Measurements from ENCODE around the gene MAGI1. TPM values are rescaled to one million over a fixed set of nuclear protein-coding genes. Genes with fewer than 3 reads are reported as not detected.

The MAGI1 gene
- polyA plus RNA-seq, 3 donors, result not detected

- no peak overlapping the region for H3K4me3 Mint-ChIP-seq
- H4K20me1 ChIP-seq (ENCODE audit: insufficient read depth, low read length), result no peaks in the 10 kb centered on the region
- no peak for TF ChIP-seq CTCF (IDR thresholded peaks at IDR 0.05)
- no CpG with 5 or more reads among the region's 1 CpG for WGBS (ENCODE audit: insufficient coverage)
- H3K27ac ChIP-seq (ENCODE audit: low read depth in 1 of 2, low read length in 2 of 2), result no peak overlapping the region
- no peaks in the 10 kb centered on the region for H3K79me2 ChIP-seq (ENCODE audit: insufficient read depth, low read length)
- no peaks in the 10 kb centered on the region for H3K36me3 Mint-ChIP-seq
- H3K4me3 ChIP-seq (replicated peaks in 1 of 3; ENCODE audit: low read depth in 2 of 3, low read length in 3 of 3), result no peak overlapping the region
- H3K9me3 Mint-ChIP-seq, result peaks cover 0 to 3% (median 0%) of the 10 kb centered on the region in 7 donors
- no peaks in the 10 kb centered on the region for H3K9me3 ChIP-seq (replicated peaks in 1 of 2; ENCODE audit: control insufficient read depth in 1 of 2, insufficient read depth in 1 of 2, low read length in 2 of 2)
- H3K9ac ChIP-seq (ENCODE audit: insufficient read depth, low read length, poor library complexity, severe bottlenecking), result no peak overlapping the region
- no peaks in the 10 kb centered on the region for H3K27me3 Mint-ChIP-seq (ENCODE audit: low read depth in 3 of 3)
- H3K4me2 ChIP-seq (replicated peaks; ENCODE audit: extremely low read depth, low read length, poor library complexity, severe bottlenecking), result no peak overlapping the region
- no peaks in the 10 kb centered on the region for H3K4me1 Mint-ChIP-seq
- no peak overlapping the region for H3K27ac Mint-ChIP-seq
- no peak overlapping the region for H2AFZ ChIP-seq (ENCODE audit: insufficient read depth, low read depth, low read length, poor library complexity, severe bottlenecking)
- no peak for DNase-seq
- intact Hi-C loops (cut with micrococcal nuclease), result no loop called here
- H3K27me3 ChIP-seq (ENCODE audit: control insufficient read depth in 2 of 2, insufficient read depth in 2 of 2, low read length in 2 of 2), result no peaks in the 10 kb centered on the region
- H3K36me3 ChIP-seq (replicated peaks in 1 of 2; ENCODE audit: control insufficient read depth in 1 of 2, insufficient read depth in 2 of 2, low read length in 2 of 2), result no peaks in the 10 kb centered on the region
- H3K4me1 ChIP-seq (ENCODE audit: control insufficient read depth in 1 of 2, insufficient read depth in 2 of 2, low read length in 2 of 2), result no peaks in the 10 kb centered on the region
These were observed 455.5 kb downstream of the MAGI1 start for GRCh38 chr3:65583188-65583587.

- no peak for TF ChIP-seq CTCF (IDR thresholded peaks at IDR 0.05)
- Histone ChIP-seq H3K36me3 (replicated peaks in 1 of 2; ENCODE audit: control insufficient read depth in 1 of 2, insufficient read depth in 2 of 2, low read length in 2 of 2) (no peaks in the 10 kb centered on the region), H3K27me3 (ENCODE audit: control insufficient read depth in 2 of 2, insufficient read depth in 2 of 2, low read length in 2 of 2) (no peaks in the 10 kb centered on the region), H3K9me3 (replicated peaks in 1 of 2; ENCODE audit: control insufficient read depth in 1 of 2, insufficient read depth in 1 of 2, low read length in 2 of 2) (no peaks in the 10 kb centered on the region), H3K79me2 (ENCODE audit: insufficient read depth, low read length) (no peaks in the 10 kb centered on the region), H2AFZ (ENCODE audit: insufficient read depth, low read depth, low read length, poor library complexity, severe bottlenecking) (no peak overlapping the region), H3K9ac (ENCODE audit: insufficient read depth, low read length, poor library complexity, severe bottlenecking) (no peak overlapping the region), H3K4me1 (ENCODE audit: control insufficient read depth in 1 of 2, insufficient read depth in 2 of 2, low read length in 2 of 2) (no peaks in the 10 kb centered on the region), H3K4me3 (replicated peaks in 1 of 3; ENCODE audit: low read depth in 2 of 3, low read length in 3 of 3) (no peak overlapping the region), H3K27ac (ENCODE audit: low read depth in 1 of 2, low read length in 2 of 2) (no peak overlapping the region), H4K20me1 (ENCODE audit: insufficient read depth, low read length) (no peaks in the 10 kb centered on the region), H3K4me2 (replicated peaks; ENCODE audit: extremely low read depth, low read length, poor library complexity, severe bottlenecking) (no peak overlapping the region)
- no peak overlapping the region for H3K4me3 Mint-ChIP-seq
- H3K36me3 Mint-ChIP-seq, result no peaks in the 10 kb centered on the region
- no peak overlapping the region for H3K27ac Mint-ChIP-seq
- H3K9me3 Mint-ChIP-seq, result peaks cover 0 to 3% (median 0%) of the 10 kb centered on the region in 7 donors
- intact Hi-C loops (cut with micrococcal nuclease), result no loop called here
- H3K4me1 Mint-ChIP-seq, result no peaks in the 10 kb centered on the region
- DNase-seq, result no peak
- H3K27me3 Mint-ChIP-seq (ENCODE audit: low read depth in 3 of 3), result no peaks in the 10 kb centered on the region
- WGBS (ENCODE audit: insufficient coverage), result 82% methylated on average over 4 of the region's 7 CpGs
These were observed 456.6 kb downstream of the MAGI1 start for GRCh38 chr3:65582012-65582717.

Measured in CD14-positive monocyte (primary cell).